Stomach (tissue), 4 donors: ENCODE results near the gene ABCC9.

Experiments
- POLR2A ChIP-seq, 4 donors: fragments of 450-650 bp; IDR thresholded peaks; one replicate each; pipeline ENCODE4 v1.6.1; 2016; ENCODE audit warnings: antibody characterized with exemption in 4 of 4, control low read depth in 2 of 4, mild to moderate bottlenecking in 1 of 4, moderate library complexity in 1 of 4
- POLR2AphosphoS5 ChIP-seq, 3 donors: sonication (generic); formaldehyde crosslinking; IDR thresholded peaks; one replicate each; pipeline ENCODE4 v1.6.1; 2016; ENCODE audit warnings: antibody characterized with exemption in 3 of 3
- TF ChIP-seq, protein P1 (sequence below), 7 experiments: fragments of 450-650 bp in 4 of 7; fragments of 200-600 bp in 3 of 7; sonication (generic) in 3 of 7; IDR thresholded peaks; one replicate each; pipeline ENCODE4 v1.5.1; 2016 to 2019; ENCODE audit warnings: antibody characterized with exemption in 7 of 7, control low read depth in 2 of 7, mild to moderate bottlenecking in 1 of 7

GRCh38 chr12:21892341-21892740, 48.9 kb downstream of the ABCC9 start:
- TF ChIP-seq POLR2A (IDR thresholded peaks at IDR 0.05) (no peak), POLR2AphosphoS5 (IDR thresholded peaks at IDR 0.05) (no peak)
- TF ChIP-seq, protein P1, sequence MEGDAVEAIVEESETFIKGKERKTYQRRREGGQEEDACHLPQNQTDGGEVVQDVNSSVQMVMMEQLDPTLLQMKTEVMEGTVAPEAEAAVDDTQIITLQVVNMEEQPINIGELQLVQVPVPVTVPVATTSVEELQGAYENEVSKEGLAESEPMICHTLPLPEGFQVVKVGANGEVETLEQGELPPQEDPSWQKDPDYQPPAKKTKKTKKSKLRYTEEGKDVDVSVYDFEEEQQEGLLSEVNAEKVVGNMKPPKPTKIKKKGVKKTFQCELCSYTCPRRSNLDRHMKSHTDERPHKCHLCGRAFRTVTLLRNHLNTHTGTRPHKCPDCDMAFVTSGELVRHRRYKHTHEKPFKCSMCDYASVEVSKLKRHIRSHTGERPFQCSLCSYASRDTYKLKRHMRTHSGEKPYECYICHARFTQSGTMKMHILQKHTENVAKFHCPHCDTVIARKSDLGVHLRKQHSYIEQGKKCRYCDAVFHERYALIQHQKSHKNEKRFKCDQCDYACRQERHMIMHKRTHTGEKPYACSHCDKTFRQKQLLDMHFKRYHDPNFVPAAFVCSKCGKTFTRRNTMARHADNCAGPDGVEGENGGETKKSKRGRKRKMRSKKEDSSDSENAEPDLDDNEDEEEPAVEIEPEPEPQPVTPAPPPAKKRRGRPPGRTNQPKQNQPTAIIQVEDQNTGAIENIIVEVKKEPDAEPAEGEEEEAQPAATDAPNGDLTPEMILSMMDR (IDR thresholded peaks at IDR 0.05) = no peak
